Mammary epithelial cell (primary cell): ENCODE data around the gene KRTAP10-9.

Source experiments
- EZH2 ChIP-seq: IDR thresholded peaks from 2 replicates; pipeline ENCODE4 v1.6.1; 2012; ENCODE audit warnings: low read length, inconsistent platforms, borderline replicate concordance
- TF ChIP-seq, protein P1 (sequence below), 2 donors: IDR thresholded peaks in 1 of 2; conservative IDR thresholded peaks in 1 of 2; 2 replicates each; pipeline ENCODE4 v1.5.1; 2011 to 2012; ENCODE audit warnings: inconsistent platforms in 2 of 2, low read length in 2 of 2, mild to moderate bottlenecking in 2 of 2, control low read depth in 1 of 2, low read depth in 1 of 2; ENCODE audit not compliant: insufficient read depth in 1 of 2; ENCODE audit errors: extremely low read depth in 1 of 2

DNA sequence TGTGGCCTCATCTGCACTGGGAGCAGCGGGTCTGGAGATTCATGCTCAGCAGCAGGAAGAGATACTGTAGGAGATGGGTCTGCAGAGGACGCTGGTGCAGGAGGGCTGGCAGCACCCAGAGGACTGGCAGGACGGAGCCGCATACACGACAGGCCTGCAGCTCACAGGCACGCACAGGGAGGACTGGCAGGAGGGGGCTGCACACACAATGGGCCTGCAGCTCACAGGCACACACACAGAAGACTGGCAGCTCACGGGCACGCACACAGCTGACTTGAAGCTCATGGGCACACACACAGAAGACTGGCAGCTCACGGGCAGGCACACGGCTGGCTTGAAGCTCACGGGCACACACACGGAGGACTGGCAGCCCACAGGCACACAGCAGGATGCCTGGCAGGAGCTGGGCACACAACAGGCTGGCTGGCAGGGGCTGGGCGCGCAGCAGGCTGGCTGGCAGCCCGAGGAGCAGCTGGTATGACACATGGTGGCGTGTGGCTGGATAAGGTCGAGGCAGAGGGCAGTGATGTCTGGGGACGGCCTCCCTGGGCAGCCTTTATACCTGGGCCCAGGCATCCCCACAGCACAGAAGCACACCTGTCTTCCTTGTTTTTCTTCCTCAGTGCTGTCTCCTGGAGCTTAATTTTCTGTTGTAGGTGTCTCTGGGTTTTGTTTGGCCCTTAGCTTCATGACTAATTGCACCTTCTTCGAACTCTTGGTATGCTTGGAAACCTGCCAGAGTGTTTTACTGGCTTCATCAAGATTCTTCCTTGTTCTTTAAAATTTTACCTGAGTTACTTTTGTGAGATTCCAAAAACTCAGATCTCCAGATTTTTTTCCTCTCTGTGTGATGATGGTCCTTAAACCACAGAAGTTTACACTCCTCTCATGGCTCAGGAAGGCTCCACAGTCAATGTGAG, 39.8 kb downstream of the KRTAP10-9 start, which contains the start of gene KRTAP12-2:
- TF ChIP-seq, protein P1, sequence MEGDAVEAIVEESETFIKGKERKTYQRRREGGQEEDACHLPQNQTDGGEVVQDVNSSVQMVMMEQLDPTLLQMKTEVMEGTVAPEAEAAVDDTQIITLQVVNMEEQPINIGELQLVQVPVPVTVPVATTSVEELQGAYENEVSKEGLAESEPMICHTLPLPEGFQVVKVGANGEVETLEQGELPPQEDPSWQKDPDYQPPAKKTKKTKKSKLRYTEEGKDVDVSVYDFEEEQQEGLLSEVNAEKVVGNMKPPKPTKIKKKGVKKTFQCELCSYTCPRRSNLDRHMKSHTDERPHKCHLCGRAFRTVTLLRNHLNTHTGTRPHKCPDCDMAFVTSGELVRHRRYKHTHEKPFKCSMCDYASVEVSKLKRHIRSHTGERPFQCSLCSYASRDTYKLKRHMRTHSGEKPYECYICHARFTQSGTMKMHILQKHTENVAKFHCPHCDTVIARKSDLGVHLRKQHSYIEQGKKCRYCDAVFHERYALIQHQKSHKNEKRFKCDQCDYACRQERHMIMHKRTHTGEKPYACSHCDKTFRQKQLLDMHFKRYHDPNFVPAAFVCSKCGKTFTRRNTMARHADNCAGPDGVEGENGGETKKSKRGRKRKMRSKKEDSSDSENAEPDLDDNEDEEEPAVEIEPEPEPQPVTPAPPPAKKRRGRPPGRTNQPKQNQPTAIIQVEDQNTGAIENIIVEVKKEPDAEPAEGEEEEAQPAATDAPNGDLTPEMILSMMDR (conservative IDR thresholded peaks at IDR 0.05 in 1 of 2, IDR thresholded peaks at IDR 0.05 in 1 of 2; ENCODE audit: extremely low read depth in 1 of 2, insufficient read depth in 1 of 2, low read depth in 1 of 2, low read length in 2 of 2): no peak
- no peak for TF ChIP-seq EZH2
